IMR-90 (cell line): Measurements from ENCODE around the gene ITPR2.

Experiments
- BHLHE40 ChIP-seq: fragments of 150-350 bp; IDR thresholded peaks from 2 replicates; pipeline ENCODE4 v1.6.1; 2016; ENCODE audit warnings: mild to moderate bottlenecking, low read depth, low read length
- CEBPB ChIP-seq: IDR thresholded peaks from 2 replicates; pipeline ENCODE4 v1.6.1; 2012; ENCODE audit warnings: low read depth, low read length, improper control_type of control experiment
- CTCF ChIP-seq: conservative IDR thresholded peaks from 2 replicates; pipeline ENCODE4 v1.5.1; 2012; ENCODE audit warnings: mild to moderate bottlenecking, low read depth, low read length, improper control_type of control experiment
- MAFK ChIP-seq: IDR thresholded peaks from 2 replicates; pipeline ENCODE4 v1.6.1; 2012; ENCODE audit warnings: low read depth, low read length, improper control_type of control experiment
- NFE2L2 ChIP-seq: fragments of 150-350 bp; IDR thresholded peaks from 2 replicates; pipeline ENCODE4 v1.6.1; 2016; ENCODE audit warnings: low read depth, mild to moderate bottlenecking, low read length
- POLR2A ChIP-seq: IDR thresholded peaks from 2 replicates; pipeline ENCODE4 v1.6.1; 2012; ENCODE audit warnings: mild to moderate bottlenecking, low read depth, low read length
- RAD21 ChIP-seq: IDR thresholded peaks from 2 replicates; pipeline ENCODE4 v1.6.1; 2012; ENCODE audit warnings: low read length, improper control_type of control experiment
- RFX5 ChIP-seq: IDR thresholded peaks from 2 replicates; pipeline ENCODE4 v1.8.0; 2012; ENCODE audit warnings: low read depth, mild to moderate bottlenecking, low read length, moderate library complexity
- SMC3 ChIP-seq: fragments of 150-350 bp; IDR thresholded peaks from 2 replicates; pipeline ENCODE4 v1.6.1; 2016; ENCODE audit warnings: low read depth, mild to moderate bottlenecking, antibody characterized with exemption, low read length, moderate library complexity
- TF ChIP-seq, protein P1 (sequence below): fragments of 150-350 bp; IDR thresholded peaks from 2 replicates; pipeline ENCODE4 v1.6.1; 2017; ENCODE audit warnings: mild to moderate bottlenecking, antibody characterized with exemption, low read length, low read depth

- TF ChIP-seq CEBPB = no peak
- no peak for TF ChIP-seq CTCF
- TF ChIP-seq BHLHE40 = no peak
- TF ChIP-seq SMC3 = no peak
- no peak for TF ChIP-seq RAD21
- TF ChIP-seq, protein P1, sequence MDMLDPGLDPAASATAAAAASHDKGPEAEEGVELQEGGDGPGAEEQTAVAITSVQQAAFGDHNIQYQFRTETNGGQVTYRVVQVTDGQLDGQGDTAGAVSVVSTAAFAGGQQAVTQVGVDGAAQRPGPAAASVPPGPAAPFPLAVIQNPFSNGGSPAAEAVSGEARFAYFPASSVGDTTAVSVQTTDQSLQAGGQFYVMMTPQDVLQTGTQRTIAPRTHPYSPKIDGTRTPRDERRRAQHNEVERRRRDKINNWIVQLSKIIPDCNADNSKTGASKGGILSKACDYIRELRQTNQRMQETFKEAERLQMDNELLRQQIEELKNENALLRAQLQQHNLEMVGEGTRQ = no peak
- no peak for TF ChIP-seq POLR2A
- no peak for TF ChIP-seq NFE2L2
- TF ChIP-seq RFX5 = no peak
- TF ChIP-seq MAFK = no peak
Measured at GRCh38 chr12:26725276-26725916, 107.6 kb downstream of the ITPR2 start.
